Ascending aorta (tissue), 2 donors: ENCODE results near the gene KRT39. TPM values are rescaled to one million over a fixed set of nuclear protein-coding genes. Genes with fewer than 3 reads are reported as not detected.

ENCODE experiments used
- DNase-seq, 2 donors: peaks; one replicate each; pipeline ENCODE4 v3.0.0-alpha.2; 2019; ENCODE audit warnings: low spot score in 2 of 2
- H3K27ac ChIP-seq, 2 donors: fragments of 200-600 bp; sonication (generic); one replicate each; pipeline ENCODE4 v1.5.1; 2016 to 2017; ENCODE audit warnings: mild to moderate bottlenecking in 1 of 2
- H3K27me3 ChIP-seq: fragments of 200-600 bp; sonication (generic); one replicate; pipeline ENCODE4 v1.5.1; 2017
- H3K36me3 ChIP-seq, 2 donors: fragments of 200-600 bp; sonication (generic); one replicate each; pipeline ENCODE4 v1.5.1; 2016
- H3K4me1 ChIP-seq, 2 donors: fragments of 200-600 bp; sonication (generic); one replicate each; pipeline ENCODE4 v1.5.1; 2016 to 2017; ENCODE audit warnings: mild to moderate bottlenecking in 1 of 2
- H3K4me3 ChIP-seq, 2 donors: fragments of 200-600 bp; sonication (generic); one replicate each; pipeline ENCODE4 v1.5.1; 2016 to 2017; ENCODE audit warnings: mild to moderate bottlenecking in 1 of 2
- H3K9me3 ChIP-seq, 2 donors: fragments of 200-600 bp; sonication (generic); one replicate each; pipeline ENCODE4 v1.5.1; 2016
- intact Hi-C: fragments of 100-400 bp; cut with DNase I; formaldehyde crosslinking; loops from one replicate; pipeline ENCODE4 v1.15.1; 2023
- total RNA-seq: library from RNA; depleted of rRNA; stranded (reverse); fragments of >200 nt; gene quantifications from one replicate; pipeline ENCODE4 v1.1.0, GENCODE V29; 2016
- TF ChIP-seq, protein P1 (sequence below), 3 experiments: fragments of 200-600 bp in 2 of 3; fragments of 450-650 bp in 1 of 3; sonication (generic) in 2 of 3; IDR thresholded peaks; one replicate each; pipeline ENCODE4 v1.5.1; 2016 to 2019; ENCODE audit warnings: antibody characterized with exemption in 3 of 3, mild to moderate bottlenecking in 1 of 3, moderate library complexity in 1 of 3

The KRT39 gene
- total RNA-seq, 1 donor from 2014 or later, result not detected

DNA sequence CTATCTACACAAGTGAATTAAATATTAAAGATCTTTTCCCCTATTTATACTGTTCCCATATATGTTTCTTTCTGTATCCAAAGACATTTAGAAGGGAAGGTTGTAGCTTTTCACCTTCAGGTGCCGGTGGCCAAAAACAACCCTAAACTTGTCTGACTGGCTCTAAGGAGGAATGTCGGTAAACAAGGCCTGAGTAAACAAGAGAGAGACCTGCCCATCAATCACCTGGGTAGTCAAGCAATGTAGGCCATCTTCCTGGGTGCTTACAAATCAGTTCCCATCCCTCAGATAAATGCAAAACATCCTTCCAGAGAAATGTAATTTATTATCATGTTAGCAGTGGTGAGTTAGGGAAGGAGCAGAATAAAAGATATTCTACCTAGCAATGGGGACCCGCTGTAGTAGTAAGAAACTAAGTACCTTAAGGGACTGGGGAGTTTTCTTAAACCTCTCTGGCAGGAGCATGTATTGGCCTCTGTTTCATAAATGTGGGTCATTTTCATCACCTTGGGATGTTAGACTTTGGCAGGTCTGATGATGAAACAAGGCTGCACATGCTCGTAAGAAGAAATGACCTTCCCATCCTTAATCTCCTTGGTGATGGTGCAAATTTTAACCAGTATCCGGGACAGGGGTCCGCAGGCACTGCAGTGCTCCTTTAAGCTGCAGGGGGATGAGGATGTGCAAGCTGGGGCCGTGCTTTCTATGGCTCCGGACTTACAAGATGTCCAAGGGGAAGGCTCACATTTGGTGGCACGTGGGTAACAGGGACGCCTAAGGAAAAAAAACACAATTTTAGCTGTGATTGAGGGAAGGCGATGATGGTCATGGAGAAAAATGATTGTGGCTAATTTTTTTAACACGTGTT, 8.4 kb downstream of the KRT39 start:
- DNase-seq, result no peak
- H3K4me1 ChIP-seq, result no peaks in the 10 kb centered on the region
- no peaks in the 10 kb centered on the region for H3K9me3 ChIP-seq
- no peak overlapping the region for H3K27ac ChIP-seq
- no peaks in the 10 kb centered on the region for H3K27me3 ChIP-seq
- H3K4me3 ChIP-seq, result no peak overlapping the region
- TF ChIP-seq, protein P1, sequence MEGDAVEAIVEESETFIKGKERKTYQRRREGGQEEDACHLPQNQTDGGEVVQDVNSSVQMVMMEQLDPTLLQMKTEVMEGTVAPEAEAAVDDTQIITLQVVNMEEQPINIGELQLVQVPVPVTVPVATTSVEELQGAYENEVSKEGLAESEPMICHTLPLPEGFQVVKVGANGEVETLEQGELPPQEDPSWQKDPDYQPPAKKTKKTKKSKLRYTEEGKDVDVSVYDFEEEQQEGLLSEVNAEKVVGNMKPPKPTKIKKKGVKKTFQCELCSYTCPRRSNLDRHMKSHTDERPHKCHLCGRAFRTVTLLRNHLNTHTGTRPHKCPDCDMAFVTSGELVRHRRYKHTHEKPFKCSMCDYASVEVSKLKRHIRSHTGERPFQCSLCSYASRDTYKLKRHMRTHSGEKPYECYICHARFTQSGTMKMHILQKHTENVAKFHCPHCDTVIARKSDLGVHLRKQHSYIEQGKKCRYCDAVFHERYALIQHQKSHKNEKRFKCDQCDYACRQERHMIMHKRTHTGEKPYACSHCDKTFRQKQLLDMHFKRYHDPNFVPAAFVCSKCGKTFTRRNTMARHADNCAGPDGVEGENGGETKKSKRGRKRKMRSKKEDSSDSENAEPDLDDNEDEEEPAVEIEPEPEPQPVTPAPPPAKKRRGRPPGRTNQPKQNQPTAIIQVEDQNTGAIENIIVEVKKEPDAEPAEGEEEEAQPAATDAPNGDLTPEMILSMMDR (IDR thresholded peaks at IDR 0.05), result no peak
- intact Hi-C loops, result no loop called here
- no peaks in the 10 kb centered on the region for H3K36me3 ChIP-seq

DNA sequence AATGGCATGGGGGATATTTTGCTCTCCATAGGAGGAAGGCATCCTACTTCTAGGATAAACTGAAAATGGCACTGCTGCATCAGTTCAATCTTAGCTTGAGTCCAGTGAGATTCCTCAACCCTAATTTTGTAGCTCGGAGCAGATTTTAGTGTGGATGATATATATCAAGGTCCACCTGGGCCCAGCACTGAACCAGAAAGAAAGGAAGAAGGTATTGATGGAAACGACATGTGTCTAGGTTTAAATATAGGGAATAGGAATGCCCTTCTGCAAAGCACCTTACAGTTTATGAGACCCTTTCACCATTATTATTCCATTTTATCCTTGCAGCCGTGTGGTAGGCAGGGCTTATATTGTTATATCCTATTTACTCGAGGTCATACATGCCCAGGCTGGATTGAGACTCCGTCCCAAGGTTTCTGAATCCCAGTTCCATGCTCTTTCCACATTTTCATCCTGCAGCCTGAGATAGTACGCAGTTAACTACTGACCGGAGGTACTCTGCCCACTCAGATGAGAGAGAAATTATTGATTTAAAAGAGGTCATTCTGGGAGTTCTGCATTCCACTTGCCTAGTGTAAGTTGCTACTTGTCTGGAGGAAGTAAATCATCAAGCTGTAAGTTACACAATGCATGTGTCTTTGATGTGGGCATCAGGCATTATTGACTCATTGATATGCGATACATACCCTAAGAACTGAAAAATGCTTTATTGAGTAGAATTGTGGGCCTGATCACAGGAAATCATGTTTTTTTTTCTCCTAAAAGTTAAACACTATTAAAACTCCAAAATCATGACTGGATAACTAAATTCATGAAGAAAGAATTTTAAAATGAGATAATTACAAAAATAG, 10.1 kb downstream of the KRT39 start:
- Histone ChIP-seq H3K27me3 (no peaks in the 10 kb centered on the region), H3K9me3 (no peaks in the 10 kb centered on the region), H3K4me3 (no peak overlapping the region), H3K36me3 (no peaks in the 10 kb centered on the region), H3K27ac (no peak overlapping the region), H3K4me1 (no peaks in the 10 kb centered on the region)
- TF ChIP-seq, protein P1 (IDR thresholded peaks at IDR 0.05), result no peak
- intact Hi-C loops, result no loop called here
- no peak for DNase-seq

DNA sequence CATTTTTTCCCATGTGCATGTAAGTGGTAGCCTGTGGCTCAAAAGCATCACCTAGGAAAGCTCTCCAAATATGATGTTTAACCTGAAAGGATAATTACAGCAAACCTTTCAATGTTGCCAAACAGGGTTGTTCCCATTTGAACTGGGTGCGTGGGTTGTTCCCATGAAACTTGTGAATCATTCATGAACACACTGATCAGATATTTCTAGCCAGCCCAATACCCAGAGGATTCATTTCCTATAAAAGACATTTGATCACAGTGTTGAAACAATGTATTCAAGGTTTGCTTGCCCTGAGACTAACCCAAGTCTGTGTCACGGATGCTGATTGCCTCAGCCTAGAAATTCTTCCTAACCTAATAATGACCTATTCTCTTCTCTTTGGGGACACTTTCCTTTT, 12.9 kb downstream of the KRT39 start:
- Histone ChIP-seq H3K9me3 (no peaks in the 10 kb centered on the region), H3K27ac (no peak overlapping the region), H3K36me3 (no peaks in the 10 kb centered on the region), H3K4me1 (no peaks in the 10 kb centered on the region), H3K27me3 (no peaks in the 10 kb centered on the region), H3K4me3 (no peak overlapping the region)
- intact Hi-C loops, result no loop called here
- TF ChIP-seq, protein P1 (IDR thresholded peaks at IDR 0.05), result no peak
- DNase-seq, result no peak

DNA sequence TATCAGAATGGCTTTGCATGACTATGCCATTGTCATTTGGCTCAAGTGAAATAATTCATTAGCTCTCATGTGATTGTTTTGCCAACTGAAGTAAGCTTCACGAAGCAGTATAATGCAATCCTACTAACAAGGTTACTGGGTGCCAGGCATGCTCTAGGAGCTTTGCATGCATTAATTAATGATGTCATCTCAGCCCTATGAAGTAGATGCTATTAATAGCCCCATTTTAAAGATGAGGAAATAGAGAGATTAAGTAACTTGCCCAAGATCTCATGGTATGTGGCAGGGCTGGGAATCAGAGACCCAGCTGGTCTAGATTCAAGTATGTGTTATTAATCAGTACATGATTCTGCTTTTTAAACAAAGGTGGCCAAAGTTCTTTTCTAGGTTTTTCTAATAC, 14.1 kb downstream of the KRT39 start:
- H3K27me3 ChIP-seq, result no peaks in the 10 kb centered on the region

DNA sequence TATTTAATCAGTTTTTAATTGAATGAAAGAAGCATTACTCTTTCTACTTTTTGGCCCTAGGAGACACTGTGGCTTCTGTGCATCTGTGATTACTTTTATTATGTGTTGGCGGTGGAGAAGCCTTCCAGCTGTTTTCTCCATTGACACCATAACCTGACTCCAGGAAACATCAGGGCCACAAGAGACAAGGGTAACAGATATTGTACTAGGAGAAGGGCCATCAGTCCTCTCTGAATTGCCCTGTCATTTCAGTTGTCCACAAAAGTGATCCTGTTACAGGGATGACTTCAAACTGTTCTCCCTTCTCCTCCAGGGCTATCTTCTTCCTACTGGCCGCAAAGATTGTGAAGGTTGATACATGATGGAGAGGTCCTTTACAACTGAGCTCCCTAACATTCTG, 14.6 kb downstream of the KRT39 start:
- Histone ChIP-seq H3K27me3 (no peaks in the 10 kb centered on the region), H3K27ac (no peak overlapping the region), H3K9me3 (no peaks in the 10 kb centered on the region), H3K4me1 (no peaks in the 10 kb centered on the region), H3K36me3 (no peaks in the 10 kb centered on the region), H3K4me3 (no peak overlapping the region)
- DNase-seq, result no peak
- intact Hi-C loops, result no loop called here
- TF ChIP-seq, protein P1 (IDR thresholded peaks at IDR 0.05), result no peak

More for the DNA sequence above, 14.1 kb downstream of the KRT39 start:
- Histone ChIP-seq H3K4me1 (no peaks in the 10 kb centered on the region), H3K27ac (no peak overlapping the region), H3K4me3 (no peak overlapping the region), H3K9me3 (no peaks in the 10 kb centered on the region), H3K36me3 (no peaks in the 10 kb centered on the region)
- TF ChIP-seq, protein P1 (IDR thresholded peaks at IDR 0.05), result no peak
- intact Hi-C loops, result no loop called here
- DNase-seq, result no peak
